Subcutaneous abdominal adipose tissue (tissue), 5 donors: ENCODE data around the gene FOXP4.

ENCODE experiments used
- H3K27ac ChIP-seq: one replicate; pipeline ENCODE4 v1.7.0; 2013; ENCODE audit warnings: low read depth, mild to moderate bottlenecking, inconsistent platforms, low read length, moderate library complexity
- H3K27me3 ChIP-seq, 5 donors: one replicate each; pipeline ENCODE4 v1.7.0; 2013; ENCODE audit warnings: low read length in 5 of 5, inconsistent platforms in 1 of 5; ENCODE audit not compliant: control insufficient read depth in 5 of 5, insufficient read depth in 4 of 5
- H3K36me3 ChIP-seq, 5 donors: one replicate each; pipeline ENCODE4 v1.7.0; 2013; ENCODE audit warnings: low read length in 5 of 5; ENCODE audit not compliant: control insufficient read depth in 5 of 5, insufficient read depth in 5 of 5
- H3K4me1 ChIP-seq, 5 donors: one replicate each; pipeline ENCODE4 v1.7.0; 2013; ENCODE audit warnings: low read length in 5 of 5, mild to moderate bottlenecking in 3 of 5, moderate library complexity in 1 of 5; ENCODE audit not compliant: control insufficient read depth in 5 of 5, insufficient read depth in 5 of 5
- H3K4me3 ChIP-seq, 5 donors: one replicate each; pipeline ENCODE4 v1.7.0; 2013; ENCODE audit warnings: low read length in 5 of 5, low read depth in 1 of 5
- H3K9ac ChIP-seq, 5 donors: one replicate each; pipeline ENCODE4 v1.7.0; 2013; ENCODE audit warnings: low read length in 5 of 5, mild to moderate bottlenecking in 4 of 5, moderate library complexity in 3 of 5
- H3K9me3 ChIP-seq, 5 donors: one replicate each; pipeline ENCODE4 v1.7.0; 2013; ENCODE audit warnings: low read length in 5 of 5; ENCODE audit not compliant: control insufficient read depth in 5 of 5
- donor health status: healthy.
- donor health status: healthy.
- donor health status: healthy.
- donor health status: healthy.
- donor health status: healthy.

Gene FOXP4

GRCh38 chr6:41563060-41563776 lies 17.0 kb downstream of the FOXP4 start:
- H3K36me3 ChIP-seq: peaks cover 0 to 28% (median 21%) of the 10 kb centered on the region in 5 donors
- H3K4me1 ChIP-seq: peaks cover 5 to 57% (median 46%) of the 10 kb centered on the region in 5 donors
- no peaks in the 10 kb centered on the region for H3K27me3 ChIP-seq
- peak overlapping the region in 1 of 5 donors; percentile 4 for H3K9ac ChIP-seq
- no peak overlapping the region for H3K27ac ChIP-seq
- H3K9me3 ChIP-seq: no peaks in the 10 kb centered on the region
- H3K4me3 ChIP-seq: no peak overlapping the region

GRCh38 chr6:41564448-41565142 lies 18.4 kb downstream of the FOXP4 start:
- H3K27me3 ChIP-seq: no peaks in the 10 kb centered on the region
- no peak overlapping the region for H3K4me3 ChIP-seq
- no peak overlapping the region for H3K9ac ChIP-seq
- H3K27ac ChIP-seq: no peak overlapping the region
- no peaks in the 10 kb centered on the region for H3K9me3 ChIP-seq
- peaks cover 0 to 41% (median 33%) of the 10 kb centered on the region in 5 donors for H3K36me3 ChIP-seq
- H3K4me1 ChIP-seq: peaks cover 5 to 62% (median 46%) of the 10 kb centered on the region in 5 donors

DNA sequence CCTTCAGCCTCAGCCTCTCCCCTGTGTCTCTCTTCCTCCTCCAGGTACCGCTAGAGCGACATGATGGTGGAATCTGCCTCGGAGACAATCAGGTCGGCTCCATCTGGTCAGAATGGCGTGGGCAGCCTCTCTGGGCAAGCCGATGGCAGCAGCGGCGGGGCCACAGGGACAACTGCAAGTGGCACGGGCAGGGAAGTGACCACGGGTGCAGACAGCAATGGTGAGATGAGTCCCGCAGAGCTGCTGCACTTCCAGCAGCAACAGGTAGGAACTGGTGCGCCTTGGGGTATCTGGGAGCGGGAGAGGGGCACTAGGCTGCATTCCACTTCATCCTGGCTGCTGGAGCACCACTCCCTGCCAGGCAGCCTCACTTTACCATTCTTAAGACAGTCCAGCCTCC lies 19.5 kb downstream of the FOXP4 start:
- Histone ChIP-seq H3K4me1 (peaks cover 5 to 52% (median 38%) of the 10 kb centered on the region in 5 donors), H3K27me3 (no peaks in the 10 kb centered on the region), H3K36me3 (peaks cover 0 to 48% (median 38%) of the 10 kb centered on the region in 5 donors), H3K4me3 (no peak overlapping the region), H3K9ac (no peak overlapping the region), H3K9me3 (no peaks in the 10 kb centered on the region), H3K27ac (no peak overlapping the region)

DNA sequence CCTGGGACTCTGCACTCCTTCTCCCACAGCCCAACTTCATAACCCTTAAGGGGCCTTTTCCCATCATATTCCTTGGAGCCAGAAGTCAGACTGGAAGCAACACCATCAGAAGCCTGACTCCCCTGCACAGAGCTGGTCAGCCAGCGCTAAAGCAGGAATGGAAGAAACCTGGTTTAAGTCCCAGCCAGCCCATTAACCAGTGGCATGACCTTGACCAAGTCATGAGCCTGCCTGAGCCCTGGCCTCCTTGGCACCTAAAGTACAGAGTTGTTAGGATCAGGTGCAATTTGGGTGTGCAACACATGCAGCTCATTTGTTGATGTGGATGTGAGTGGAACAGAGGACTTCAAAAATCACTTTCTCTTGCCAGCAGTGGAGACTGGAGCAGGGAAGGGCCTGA lies 20.8 kb downstream of the FOXP4 start:
- Histone ChIP-seq H3K9me3 (no peaks in the 10 kb centered on the region), H3K36me3 (peaks cover 0 to 53% (median 38%) of the 10 kb centered on the region in 5 donors), H3K9ac (no peak overlapping the region), H3K27ac (no peak overlapping the region), H3K27me3 (no peaks in the 10 kb centered on the region), H3K4me3 (no peak overlapping the region), H3K4me1 (peaks cover 5 to 41% (median 29%) of the 10 kb centered on the region in 5 donors)

DNA sequence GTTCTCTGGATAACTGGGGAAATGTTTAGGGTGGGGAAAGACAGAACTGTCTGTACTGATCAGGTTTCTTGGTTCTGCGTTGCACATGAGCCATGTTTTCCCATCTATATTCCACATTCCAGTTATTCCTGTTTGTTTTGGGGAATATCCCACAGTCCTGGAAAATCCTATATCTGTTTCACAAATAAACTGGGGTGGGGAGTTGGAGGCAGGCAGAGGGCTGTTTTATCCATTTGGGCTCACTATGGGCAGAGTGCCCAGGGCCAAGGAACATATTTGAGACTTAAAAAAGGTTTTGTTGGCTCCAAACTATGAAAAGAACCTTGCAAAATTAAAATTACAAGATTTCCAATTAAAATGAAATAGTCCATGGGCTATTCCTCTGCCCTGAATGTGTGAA lies 21.5 kb downstream of the FOXP4 start:
- peaks cover 3 to 33% (median 22%) of the 10 kb centered on the region in 5 donors for H3K4me1 ChIP-seq
- H3K27ac ChIP-seq: no peak overlapping the region
- H3K27me3 ChIP-seq: no peaks in the 10 kb centered on the region
- peaks cover 0 to 56% (median 38%) of the 10 kb centered on the region in 5 donors for H3K36me3 ChIP-seq
- H3K9me3 ChIP-seq: no peaks in the 10 kb centered on the region
- H3K9ac ChIP-seq: no peak overlapping the region
- no peak overlapping the region for H3K4me3 ChIP-seq

DNA sequence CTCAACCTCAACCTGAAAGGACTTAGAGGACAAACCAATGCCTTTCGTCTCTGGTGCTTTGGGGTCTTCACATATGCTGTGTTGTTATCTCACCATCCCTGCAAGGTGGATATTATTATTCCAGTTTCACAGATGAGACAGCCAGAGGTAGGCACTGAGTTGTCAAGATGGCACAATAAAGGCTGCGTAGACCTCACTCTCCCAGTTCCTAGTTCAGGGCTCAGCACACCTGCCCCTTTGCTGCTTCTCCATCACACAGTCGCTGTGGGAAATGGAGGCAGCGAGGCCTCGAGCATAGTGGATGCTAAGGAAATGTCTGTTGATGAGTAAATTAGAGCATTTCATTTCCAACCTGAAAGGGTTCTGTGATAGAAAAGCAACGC lies 22.0 kb downstream of the FOXP4 start:
- Histone ChIP-seq H3K27me3 (no peaks in the 10 kb centered on the region), H3K36me3 (peaks cover 0 to 56% (median 38%) of the 10 kb centered on the region in 5 donors), H3K4me3 (no peak overlapping the region), H3K9ac (no peak overlapping the region), H3K27ac (no peak overlapping the region), H3K9me3 (no peaks in the 10 kb centered on the region), H3K4me1 (peaks cover 3 to 28% (median 16%) of the 10 kb centered on the region in 5 donors)

GRCh38 chr6:41568585-41569384 lies 22.6 kb downstream of the FOXP4 start:
- no peak overlapping the region for H3K27ac ChIP-seq
- H3K27me3 ChIP-seq: no peaks in the 10 kb centered on the region
- H3K9ac ChIP-seq: no peak overlapping the region
- H3K4me1 ChIP-seq: peaks cover 0 to 24% (median 12%) of the 10 kb centered on the region in 5 donors
- no peaks in the 10 kb centered on the region for H3K9me3 ChIP-seq
- H3K4me3 ChIP-seq: no peak overlapping the region
- peaks cover 0 to 61% (median 38%) of the 10 kb centered on the region in 5 donors for H3K36me3 ChIP-seq

GRCh38 chr6:41570259-41570615 lies 24.1 kb downstream of the FOXP4 start:
- H3K27ac ChIP-seq: no peak overlapping the region
- H3K36me3 ChIP-seq: peaks cover 0 to 64% (median 38%) of the 10 kb centered on the region in 5 donors
- H3K9ac ChIP-seq: no peak overlapping the region

DNA sequence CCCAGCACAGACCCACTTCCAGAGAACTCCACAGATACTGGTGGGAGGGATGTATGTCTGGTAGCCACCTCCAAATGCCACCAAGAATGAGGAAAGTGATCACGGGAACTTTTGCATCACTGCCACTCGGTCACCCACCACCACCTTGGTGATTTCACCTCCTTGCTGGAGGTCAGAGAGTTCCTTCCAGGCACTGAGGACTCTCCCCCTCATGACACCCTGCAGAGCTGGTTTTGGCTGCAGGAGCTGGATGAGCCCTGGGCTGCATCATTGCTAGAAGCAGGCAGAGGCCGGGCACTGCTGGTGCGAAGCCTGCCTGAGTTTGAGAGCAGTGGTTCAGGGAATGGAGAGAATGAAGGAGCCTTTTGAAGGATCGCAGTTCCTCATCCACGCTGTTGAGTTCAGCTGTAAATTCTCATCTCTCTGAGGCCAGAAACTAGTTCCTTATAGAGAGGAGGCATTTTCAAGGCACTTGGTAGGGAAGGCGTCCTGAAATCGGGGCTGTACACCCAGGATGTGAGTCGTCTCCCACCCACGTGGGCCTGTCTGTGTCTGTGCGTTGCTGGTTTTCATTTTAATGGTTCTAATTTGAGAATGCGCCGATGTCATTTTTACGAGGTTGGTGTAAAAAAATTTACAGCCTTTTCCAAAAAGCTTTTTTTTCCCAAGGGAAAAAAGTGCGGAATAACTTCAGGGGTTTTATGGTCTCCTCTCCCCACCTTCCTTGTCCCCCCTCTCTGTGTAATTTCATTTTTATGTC lies 25.0 kb downstream of the FOXP4 start:
- peaks cover 0 to 55% (median 30%) of the 10 kb centered on the region in 5 donors for H3K36me3 ChIP-seq
- peaks cover 0 to 24% (median 12%) of the 10 kb centered on the region in 5 donors for H3K4me1 ChIP-seq
- H3K9me3 ChIP-seq: no peaks in the 10 kb centered on the region
- no peak overlapping the region for H3K4me3 ChIP-seq
- no peak overlapping the region for H3K27ac ChIP-seq
- no peaks in the 10 kb centered on the region for H3K27me3 ChIP-seq
- no peak overlapping the region for H3K9ac ChIP-seq

More at GRCh38 chr6:41570259-41570615, 24.1 kb downstream of the FOXP4 start:
- no peaks in the 10 kb centered on the region for H3K9me3 ChIP-seq
- no peaks in the 10 kb centered on the region for H3K27me3 ChIP-seq
- no peak overlapping the region for H3K4me3 ChIP-seq
- H3K4me1 ChIP-seq: peaks cover 0 to 24% (median 12%) of the 10 kb centered on the region in 5 donors
